Endothelial cell of umbilical vein (primary cell): Measurements from ENCODE around the gene SLC12A9. TPM values are rescaled to one million over a fixed set of nuclear protein-coding genes. Genes with fewer than 3 reads are reported as not detected.

Source experiments
- BruUV-seq: library from RNA; stranded (reverse); fragments of 400-500 nt; replicated peaks from 2 replicates; lab custom pipeline; 2021; lab: Mats Ljungman, UMichigan
- CTCF ChIA-PET: fragments of 300-600, 350-600 bp; sonication (Branson Sonifier 250); formaldehyde crosslinking; loops from one replicate; lab custom pipeline; 2021; ENCODE audit warnings: antibody characterized with exemption, inconsistent platforms; lab: Charles Lee
- POLR2A ChIA-PET: fragments of 300-600, 350-600 bp; sonication (Branson Sonifier 250); formaldehyde crosslinking; loops from one replicate; lab custom pipeline; 2021; ENCODE audit warnings: antibody characterized with exemption, inconsistent platforms; lab: Charles Lee
- DNase-seq: peaks from one replicate; pipeline ENCODE4 v3.0.0-alpha.2; 2011; ENCODE audit warnings: low read depth, low spot score
- FAIRE-seq: peaks from 2 replicates; lab custom pipeline; 2011; peaks lifted over from hg19 to GRCh38; lab: Jason Lieb, UNC
- H2AFZ ChIP-seq: 2 replicates; pipeline ENCODE4 v1.6.0; 2012; ENCODE audit warnings: low read depth, low read length, control low read depth, inconsistent platforms
- H3K27ac ChIP-seq: 2 replicates; pipeline ENCODE4 v1.5.1; 2011; ENCODE audit warnings: low read depth, mild to moderate bottlenecking, control low read depth, low read length, moderate library complexity; ENCODE audit not compliant: insufficient read depth
- H3K27me3 ChIP-seq, 2 experiments: 2 replicates each; pipeline versions ENCODE4 v1.6.0 to v1.6.1; 2011; ENCODE audit warnings: low read length in 2 of 2, mixed read lengths in 1 of 2; ENCODE audit not compliant: control insufficient read depth in 2 of 2, insufficient read depth in 2 of 2
- H3K36me3 ChIP-seq, 2 experiments: 2 replicates in 1 of 2; 3 replicates in 1 of 2; pipeline ENCODE4 v1.5.1; 2011; ENCODE audit warnings: low read length in 2 of 2, mild to moderate bottlenecking in 1 of 2, moderate library complexity in 1 of 2; ENCODE audit not compliant: control insufficient read depth in 2 of 2, insufficient read depth in 2 of 2; ENCODE audit errors: extremely low read depth in 1 of 2
- H3K4me1 ChIP-seq: 3 replicates; pipeline ENCODE4 v1.5.1; 2011; ENCODE audit warnings: mild to moderate bottlenecking, low read length; ENCODE audit not compliant: control insufficient read depth, insufficient read depth; ENCODE audit errors: extremely low read depth
- H3K4me2 ChIP-seq: 2 replicates; pipeline ENCODE4 v1.6.1; 2011; ENCODE audit warnings: low read length, control low read depth, mixed read lengths; ENCODE audit not compliant: insufficient read depth
- H3K4me3 ChIP-seq, 3 experiments: fragments of 200-600 bp in 1 of 3; sonication (generic), shearing (Covaris generic) in 1 of 3; replicated peaks in 1 of 3; 2 replicates each; pipeline ENCODE4 v1.5.1; 2011 to 2016; ENCODE audit warnings: control low read depth in 3 of 3, low read length in 3 of 3, mild to moderate bottlenecking in 2 of 3, inconsistent platforms in 1 of 3, low read depth in 1 of 3, moderate library complexity in 1 of 3; ENCODE audit not compliant: insufficient read depth in 1 of 3
- H3K79me2 ChIP-seq: 2 replicates; pipeline ENCODE4 v1.6.0; 2012; ENCODE audit warnings: low read length, inconsistent platforms; ENCODE audit not compliant: control insufficient read depth, insufficient read depth
- H3K9ac ChIP-seq: replicated peaks from 2 replicates; pipeline ENCODE3; 2011; ENCODE audit warnings: low read length, control low read depth; ENCODE audit not compliant: insufficient read depth; ENCODE audit errors: extremely low read depth
- H3K9me1 ChIP-seq: replicated peaks from 3 replicates; pipeline ENCODE4 v1.6.0; 2011; ENCODE audit warnings: mild to moderate bottlenecking, low read length; ENCODE audit not compliant: control insufficient read depth, insufficient read depth; ENCODE audit errors: extremely low read depth
- H3K9me3 ChIP-seq: replicated peaks from 2 replicates; pipeline ENCODE4 v1.5.1; 2012; ENCODE audit warnings: low read length, inconsistent platforms; ENCODE audit not compliant: control insufficient read depth, insufficient read depth
- H4K20me1 ChIP-seq: replicated peaks from 2 replicates; pipeline ENCODE3; 2011; ENCODE audit warnings: mild to moderate bottlenecking, low read length; ENCODE audit not compliant: control insufficient read depth, insufficient read depth; ENCODE audit errors: extremely low read depth
- CTCF ChIP-seq, 2 donors: IDR thresholded peaks; 1 replicate in 1 of 2; 2 replicates in 1 of 2; pipeline ENCODE4 v1.5.1; 2011; ENCODE audit warnings: low read length in 2 of 2, mild to moderate bottlenecking in 2 of 2, moderate library complexity in 2 of 2, control low read depth in 1 of 2, inconsistent platforms in 1 of 2, low read depth in 1 of 2; ENCODE audit not compliant: insufficient read depth in 1 of 2; ENCODE audit errors: extremely low read depth in 1 of 2
- EZH2 ChIP-seq: IDR thresholded peaks from 2 replicates; pipeline ENCODE4 v1.6.1; 2012; ENCODE audit warnings: borderline replicate concordance, low read depth, mild to moderate bottlenecking, moderate library complexity, low read length, inconsistent platforms; ENCODE audit not compliant: severe bottlenecking
- FOS ChIP-seq: IDR thresholded peaks from 2 replicates; pipeline ENCODE4 v1.6.1; 2011; ENCODE audit warnings: mild to moderate bottlenecking, low read length, moderate library complexity, borderline replicate concordance; ENCODE audit not compliant: insufficient read depth
- GATA2 ChIP-seq: IDR thresholded peaks from 2 replicates; pipeline ENCODE4 v1.7.0; 2011; ENCODE audit warnings: low read depth, mild to moderate bottlenecking, moderate library complexity, mixed read lengths, low read length; ENCODE audit not compliant: insufficient read length, insufficient read depth
- JUN ChIP-seq: IDR thresholded peaks from 2 replicates; pipeline ENCODE4 v1.6.1; 2011; ENCODE audit warnings: borderline replicate concordance, low read depth; ENCODE audit not compliant: insufficient read length, insufficient read depth
- MAX ChIP-seq: IDR thresholded peaks from 2 replicates; pipeline ENCODE4 v1.6.1; 2011; ENCODE audit not compliant: insufficient read depth, insufficient read length
- MYC ChIP-seq: IDR thresholded peaks from one replicate; pipeline ENCODE4 v1.6.1; 2011; ENCODE audit warnings: mild to moderate bottlenecking, low read depth, low read length
- POLR2A ChIP-seq: IDR thresholded peaks from 2 replicates; pipeline ENCODE4 v1.6.1; 2012; ENCODE audit warnings: low read depth, mild to moderate bottlenecking, control low read depth, low read length
- POLR2AphosphoS5 ChIP-seq: IDR thresholded peaks from 2 replicates; pipeline ENCODE4 v1.6.1; 2012; ENCODE audit warnings: low read depth, mild to moderate bottlenecking, control low read depth, low read length, moderate library complexity; ENCODE audit not compliant: insufficient read depth
- dilution Hi-C: fragments of 300-500 bp; cut with MboI; formaldehyde crosslinking; loops from one replicate; pipeline ENCODE4 v1.15.0; 2019; ENCODE audit warnings: low sequenced_read_pairs; ENCODE audit not compliant: extremely low pct_ligation_motif_present
- intact Hi-C: fragments of 100-400 bp; cut with micrococcal nuclease; formaldehyde crosslinking; loops from one replicate; pipeline ENCODE4 v1.10.0; 2022
- polyA plus RNA-seq, 4 experiments: library from polyadenylated mRNA; depleted of rRNA in 3 of 4; stranded (reverse) in 3 of 4; unstranded in 1 of 4; fragments of >200 nt; gene quantifications; 2 replicates each; pipeline versions ENCODE4 v1.2.1 to v1.2.3, GENCODE V29; 2011 to 2012; ENCODE audit warnings: missing spikeins in 1 of 4
- total RNA-seq: library from RNA; stranded (reverse); gene quantifications from 2 replicates; pipeline ENCODE4 v1.2.3, GENCODE V29; 2021

The SLC12A9 gene
- total and polyA plus RNA-seq, 2 donors (not counting 3 experiments of a cell fraction or from before 2014, with no cell fraction given), result 35.0 to 37.0 TPM

GRCh38 chr7:100829150-100829716 is 23.3 kb upstream of the SLC12A9 start:
- no TSS peak for BruUV-seq
- dilution Hi-C loops (loop anchor here (25.0 kb wide), 1 partner anchor 117 kb away; the partner anchor contains the start of genes EPO and POP7), intact Hi-C loops (loop anchor here (2.0 kb wide), 1 partner anchor 124 kb away; no protein-coding TSS in a partner anchor)
- Histone ChIP-seq H3K4me2 (peak overlapping the region; percentile 74), H2AFZ (no peak overlapping the region), H3K4me1 (peaks cover 15% of the 10 kb centered on the region), H3K9me3 (no peaks in the 10 kb centered on the region), H3K4me3 (no peak overlapping the region), H3K79me2 (peaks cover 30% of the 10 kb centered on the region), H3K27me3 (no peaks in the 10 kb centered on the region), H3K27ac (peak overlapping the region; percentile 94), H3K36me3 (peaks cover 0 to under 1% of the 10 kb centered on the region in 2 experiments), H3K9me1 (no peaks in the 10 kb centered on the region), H4K20me1 (no peaks in the 10 kb centered on the region), H3K9ac (peak overlapping the region; percentile 55)
- POLR2A ChIA-PET, result interaction anchor here (0.5 to 1.0 kb wide), 3 partner anchors 7 to 27 kb away, joined by 3 read pairs; no protein-coding TSS in a partner anchor
- DNase-seq (peak; percentile 98), FAIRE-seq (peak; percentile 97)
- CTCF ChIA-PET, result interaction anchor here (2.1 to 5.8 kb wide), 4 partner anchors 13 to 124 kb away, joined by 6 to 130 read pairs (median 45); partner anchors contain the start of genes POP7 and SLC12A9
- TF ChIP-seq EZH2 (no peak), FOS (no peak), CTCF (IDR thresholded peaks at IDR 0.05; ENCODE audit: extremely low read depth in 1 of 2, insufficient read depth in 1 of 2, low read depth in 1 of 2, low read length in 2 of 2) (no peak), JUN (no peak), MYC (no peak), MAX (no peak), POLR2AphosphoS5 (peak; percentile 99), POLR2A (peak; percentile 87), GATA2 (peak; percentile 97)
